ENCODE data around the gene SGMS1.

- TF ChIP-seq, protein P1, sequence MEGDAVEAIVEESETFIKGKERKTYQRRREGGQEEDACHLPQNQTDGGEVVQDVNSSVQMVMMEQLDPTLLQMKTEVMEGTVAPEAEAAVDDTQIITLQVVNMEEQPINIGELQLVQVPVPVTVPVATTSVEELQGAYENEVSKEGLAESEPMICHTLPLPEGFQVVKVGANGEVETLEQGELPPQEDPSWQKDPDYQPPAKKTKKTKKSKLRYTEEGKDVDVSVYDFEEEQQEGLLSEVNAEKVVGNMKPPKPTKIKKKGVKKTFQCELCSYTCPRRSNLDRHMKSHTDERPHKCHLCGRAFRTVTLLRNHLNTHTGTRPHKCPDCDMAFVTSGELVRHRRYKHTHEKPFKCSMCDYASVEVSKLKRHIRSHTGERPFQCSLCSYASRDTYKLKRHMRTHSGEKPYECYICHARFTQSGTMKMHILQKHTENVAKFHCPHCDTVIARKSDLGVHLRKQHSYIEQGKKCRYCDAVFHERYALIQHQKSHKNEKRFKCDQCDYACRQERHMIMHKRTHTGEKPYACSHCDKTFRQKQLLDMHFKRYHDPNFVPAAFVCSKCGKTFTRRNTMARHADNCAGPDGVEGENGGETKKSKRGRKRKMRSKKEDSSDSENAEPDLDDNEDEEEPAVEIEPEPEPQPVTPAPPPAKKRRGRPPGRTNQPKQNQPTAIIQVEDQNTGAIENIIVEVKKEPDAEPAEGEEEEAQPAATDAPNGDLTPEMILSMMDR (IDR thresholded peaks at IDR 0.05), result no peak
- no peak for TF ChIP-seq POLR2A (IDR thresholded peaks at IDR 0.05)
Measured at GRCh38 chr10:50314169-50315071, 309.3 kb downstream of the SGMS1 start.
